ENCODE data around the gene CARD18. TPM values are rescaled to one million over a fixed set of nuclear protein-coding genes. Genes with fewer than 3 reads are reported as not detected.
"Not testable (repeated sequence)": the region's sequence is repeated elsewhere in the genome, so short reads cannot be mapped to it uniquely, and the experiment has no call there.

The CARD18 gene
- total RNA-seq, 1 donor from 2014 or later: not detected

DNA sequence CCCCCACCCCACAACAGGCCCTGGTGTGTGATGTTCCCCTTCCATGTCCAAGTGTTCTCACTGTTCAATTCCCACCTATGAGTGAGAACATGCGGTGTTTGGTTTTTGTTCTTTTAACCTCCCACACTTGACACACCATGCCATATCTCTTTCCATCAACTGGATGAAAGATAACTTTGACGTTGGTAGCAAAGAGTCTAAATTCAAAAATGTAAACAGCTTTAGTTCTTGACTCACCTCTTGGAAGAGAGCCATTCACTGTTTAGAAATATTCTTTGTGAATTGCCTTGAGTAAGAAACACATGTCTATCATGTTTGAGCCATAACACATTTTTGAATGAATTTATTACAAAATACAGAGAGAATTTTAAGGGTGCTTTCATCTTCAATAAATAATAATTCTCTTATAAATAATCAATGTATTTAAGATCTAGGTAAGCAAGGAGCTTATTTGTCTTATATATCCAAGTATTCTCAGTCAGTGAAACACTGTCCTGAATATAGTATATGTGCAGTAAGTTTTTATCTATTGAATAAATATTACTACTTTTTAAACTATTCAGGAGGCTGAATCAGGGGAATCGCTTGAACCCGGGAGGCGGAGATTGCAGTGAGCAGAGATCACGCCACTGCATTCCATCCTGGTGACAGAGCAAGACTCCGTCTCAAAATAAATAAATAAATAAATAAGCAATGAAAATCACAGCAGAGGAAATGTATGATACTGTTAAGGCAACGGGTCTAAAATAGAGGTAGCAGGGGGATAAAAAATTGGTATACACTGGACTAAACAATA, 6.7 kb downstream of the CARD18 start:
- no peak for DNase-seq (ENCODE audit: low read depth)

DNA sequence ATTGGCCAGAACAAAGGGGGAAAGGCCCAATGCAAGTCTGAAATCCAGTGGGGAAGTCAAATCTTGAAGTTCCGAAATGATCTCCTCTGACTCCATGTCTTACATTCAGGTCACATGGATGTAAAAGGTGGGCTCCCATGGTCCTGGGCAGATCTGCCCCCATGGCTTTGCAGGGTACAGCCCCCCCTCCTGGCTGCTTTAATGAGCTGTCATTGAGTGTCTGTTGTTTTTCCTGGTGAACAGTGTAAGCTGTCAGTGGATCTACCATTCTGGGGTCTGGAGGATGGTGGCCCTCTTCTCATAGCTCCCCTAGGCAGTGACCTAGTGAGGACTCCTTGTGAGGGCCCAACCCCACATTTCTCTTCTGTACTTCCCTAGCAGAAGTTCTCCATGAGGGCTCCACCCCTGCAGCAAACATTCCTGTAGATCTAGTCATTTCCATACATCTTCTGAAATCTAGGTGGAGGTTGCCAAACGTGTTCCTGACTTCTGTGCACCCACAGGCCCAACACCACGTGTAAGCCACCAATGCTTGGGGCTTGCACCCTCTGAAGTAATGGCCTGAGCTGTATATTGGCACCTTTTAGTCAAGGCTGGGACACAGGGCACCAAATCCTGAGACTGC, 9.3 kb downstream of the CARD18 start:
- DNase-seq (ENCODE audit: low read depth): no peak

DNA sequence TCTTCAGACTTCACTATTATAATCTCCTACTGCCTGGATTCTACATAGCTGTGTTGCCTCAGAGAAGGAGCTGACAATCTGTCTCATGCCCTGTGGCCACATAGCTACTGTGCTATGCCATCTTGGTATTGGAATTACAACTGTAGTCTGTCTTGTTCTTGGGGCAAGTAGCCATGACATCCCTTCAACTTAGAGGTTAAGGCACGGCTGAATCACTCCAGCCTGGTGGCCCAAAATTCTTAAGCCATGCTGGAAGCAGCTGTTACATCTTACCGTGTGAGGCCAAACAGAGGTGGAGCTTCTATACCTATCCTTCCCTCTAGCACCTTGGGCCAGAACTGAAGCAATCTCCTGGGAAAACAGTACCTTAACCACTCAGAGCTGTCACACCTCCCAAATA, 14.8 kb downstream of the CARD18 start:
- no peak for DNase-seq (ENCODE audit: low read depth)

DNA sequence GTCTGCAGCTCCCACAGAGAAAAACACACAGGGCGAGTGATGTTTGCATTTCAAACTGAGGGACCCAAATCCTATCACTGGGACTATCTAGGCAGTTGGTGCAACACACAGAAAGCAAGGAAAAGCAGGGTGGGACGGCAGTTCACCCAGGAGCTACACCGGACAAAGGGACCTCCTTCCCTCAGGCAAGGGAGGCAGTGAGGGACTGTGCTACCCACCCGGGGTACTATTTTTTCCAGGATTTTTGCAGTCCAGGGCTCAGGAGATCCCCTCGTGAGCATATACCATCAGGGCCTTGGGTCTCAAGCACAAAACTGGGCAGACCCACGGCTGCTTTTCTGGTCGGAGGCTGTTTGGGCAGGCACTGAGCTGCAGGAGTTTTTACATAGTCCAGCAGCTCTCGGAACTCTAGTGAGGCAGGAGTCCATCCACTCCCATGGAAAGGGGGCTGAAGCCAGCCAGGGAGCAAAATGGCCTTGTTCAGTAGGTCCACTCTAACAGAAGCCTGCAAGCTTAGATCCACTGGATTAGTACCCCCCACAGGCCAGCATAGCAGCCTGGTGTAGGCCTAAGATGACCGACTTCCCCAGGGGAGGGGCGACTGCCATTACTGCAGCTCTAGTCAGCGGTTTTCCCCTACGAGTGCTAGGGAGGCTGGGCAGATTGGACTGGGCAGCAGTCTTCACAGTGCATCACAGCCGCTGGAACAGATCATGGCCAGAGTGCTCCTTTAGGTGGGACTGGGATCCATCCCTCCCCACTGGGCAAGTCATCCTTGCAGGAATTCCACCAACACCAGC, 28.2 kb downstream of the CARD18 start:
- DNase-seq (ENCODE audit: low read depth): no peak

DNA sequence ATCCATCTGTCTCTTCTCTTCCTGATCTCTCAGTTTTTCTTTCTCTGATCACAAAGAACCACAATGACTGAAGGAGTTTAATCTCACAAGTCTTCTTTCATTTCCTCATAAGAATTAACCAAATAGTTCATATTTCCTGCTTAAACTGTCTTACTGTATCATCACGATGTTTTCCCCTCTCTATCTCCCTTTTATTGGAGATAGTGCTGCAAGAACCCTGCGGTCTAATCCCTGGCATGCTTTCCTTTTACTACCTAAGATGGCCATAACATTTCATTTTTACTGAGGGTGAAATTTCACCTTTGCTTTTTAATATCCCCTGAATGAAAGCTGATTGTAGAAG, 28.9 kb downstream of the CARD18 start:
- no peak for DNase-seq (ENCODE audit: low read depth)

DNA sequence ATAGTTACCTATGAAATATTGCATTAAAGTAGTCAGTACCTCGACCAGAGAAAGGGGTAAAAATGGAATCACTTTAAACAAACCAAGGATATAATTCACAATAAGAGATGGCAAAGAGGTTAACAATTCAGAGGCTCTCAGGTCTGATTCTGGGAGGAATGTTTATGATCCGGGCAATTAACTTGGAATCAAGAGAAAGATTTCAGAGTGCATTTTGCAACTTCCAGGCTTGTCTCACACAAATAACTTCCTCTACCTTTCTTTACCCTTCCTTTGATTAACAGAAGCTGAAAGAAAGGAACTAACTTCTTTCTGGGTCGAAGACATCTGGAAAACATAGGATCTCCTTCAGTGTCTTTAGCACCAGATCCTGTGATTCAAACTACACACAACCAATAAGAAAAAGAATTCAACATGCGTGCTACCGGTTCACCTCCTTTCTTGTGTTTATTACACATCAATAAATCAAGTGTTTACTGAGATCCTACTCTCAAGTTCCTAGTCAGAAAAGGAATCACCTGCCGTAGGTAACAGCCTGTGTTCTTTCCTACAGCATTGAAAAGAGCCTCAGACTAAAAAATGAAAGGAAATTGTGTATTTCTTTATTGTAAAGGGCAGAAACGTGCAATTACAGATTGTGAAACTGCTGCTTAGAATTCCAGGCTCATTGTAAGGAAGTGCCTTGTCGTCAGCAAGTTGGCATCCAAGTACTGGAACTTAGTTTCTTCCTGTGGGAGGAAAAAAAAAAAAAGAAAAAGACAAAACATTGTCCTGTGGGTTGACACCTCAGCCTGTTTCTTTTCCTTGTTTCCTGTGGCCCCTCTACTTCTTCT, 29.5 kb downstream of the CARD18 start:
- DNase-seq (ENCODE audit: low read depth): peak; percentile 69

DNA sequence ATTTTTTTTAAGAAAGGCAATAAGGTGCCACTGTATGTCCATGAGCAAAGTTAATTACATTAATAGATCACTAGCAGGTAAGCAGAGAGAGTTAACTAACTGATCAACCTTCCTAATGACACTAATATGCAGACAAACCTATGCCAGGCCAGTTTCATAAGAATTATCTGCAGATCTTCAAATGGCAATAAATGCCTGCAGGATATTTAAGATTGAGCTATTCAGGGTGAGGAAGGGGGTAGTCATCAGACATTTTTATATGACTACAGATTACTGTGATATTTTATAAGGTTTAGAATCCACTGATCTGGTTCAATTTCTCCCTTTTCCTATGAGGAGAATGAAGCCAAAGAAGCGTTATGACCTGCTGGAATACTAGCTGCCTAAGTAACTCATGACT, 30.2 kb downstream of the CARD18 start:
- DNase-seq (ENCODE audit: low read depth): no peak

DNA sequence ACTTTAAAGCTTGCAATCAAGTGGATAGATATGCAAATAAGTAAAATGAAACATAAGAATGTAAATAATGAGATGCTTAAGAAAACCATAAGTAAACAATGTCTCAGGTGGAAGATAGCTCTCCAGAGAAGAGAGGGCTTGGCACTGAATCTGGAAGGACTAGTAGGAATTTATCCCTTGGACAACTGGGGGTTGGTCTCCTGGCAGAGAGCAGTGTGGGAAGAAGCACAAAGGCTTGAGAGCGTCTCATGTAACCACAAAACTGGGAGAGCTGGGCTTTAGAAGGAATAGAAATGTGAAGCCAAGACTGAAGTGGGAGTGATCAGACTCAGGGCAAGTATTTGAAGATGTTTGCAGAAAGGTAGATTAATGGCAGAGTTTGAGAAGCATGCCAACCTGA, 31.3 kb downstream of the CARD18 start:
- no peak for DNase-seq (ENCODE audit: low read depth)

DNA sequence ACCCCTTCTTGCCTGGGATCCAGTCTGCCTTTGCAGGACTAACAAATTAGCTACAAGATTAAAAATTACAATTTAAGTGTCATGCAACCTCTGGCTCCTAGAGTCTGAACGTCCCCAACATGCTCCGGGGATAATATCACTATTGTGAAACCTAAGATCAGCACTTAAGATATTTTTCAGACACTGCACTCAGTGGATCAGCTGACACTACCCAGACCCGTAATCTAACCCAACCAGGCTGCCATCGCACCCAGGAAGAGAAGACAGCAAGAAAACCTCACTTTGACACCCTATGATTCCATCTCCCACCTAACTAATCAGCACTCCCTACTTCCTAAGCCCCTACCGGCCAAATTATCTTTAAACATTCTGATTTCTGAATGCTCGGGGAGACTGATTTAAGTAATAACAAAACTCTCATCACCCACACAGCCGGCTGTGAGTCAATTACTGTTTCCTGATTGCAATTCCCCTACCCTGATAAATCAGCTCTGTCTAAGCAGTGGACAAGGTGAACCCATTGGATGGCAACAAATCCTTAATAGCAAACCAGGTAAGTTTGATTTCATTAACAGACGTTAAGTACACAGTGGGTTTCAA, 32.2 kb downstream of the CARD18 start:
- not testable (repeated sequence) for DNase-seq (ENCODE audit: low read depth)

DNA sequence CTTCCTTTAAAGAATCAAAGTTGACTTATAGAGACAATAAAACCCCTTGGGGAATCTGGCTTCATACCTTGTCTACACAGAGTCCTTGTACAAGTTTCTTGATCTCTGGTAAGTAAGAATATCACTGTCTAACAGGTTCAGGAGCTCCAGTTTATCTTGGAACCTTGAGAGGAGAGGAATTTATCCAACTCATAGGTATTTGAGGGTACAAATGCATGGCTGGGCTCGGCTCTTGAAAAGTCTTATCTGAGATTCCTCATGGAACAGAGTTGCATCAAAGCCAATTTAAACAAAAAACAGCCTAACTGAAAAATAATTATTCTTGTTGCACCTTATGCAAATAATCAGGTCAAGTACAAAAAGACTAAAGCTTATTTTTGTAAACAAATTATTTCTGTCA, 33.4 kb downstream of the CARD18 start:
- DNase-seq (ENCODE audit: low read depth): no peak

DNA sequence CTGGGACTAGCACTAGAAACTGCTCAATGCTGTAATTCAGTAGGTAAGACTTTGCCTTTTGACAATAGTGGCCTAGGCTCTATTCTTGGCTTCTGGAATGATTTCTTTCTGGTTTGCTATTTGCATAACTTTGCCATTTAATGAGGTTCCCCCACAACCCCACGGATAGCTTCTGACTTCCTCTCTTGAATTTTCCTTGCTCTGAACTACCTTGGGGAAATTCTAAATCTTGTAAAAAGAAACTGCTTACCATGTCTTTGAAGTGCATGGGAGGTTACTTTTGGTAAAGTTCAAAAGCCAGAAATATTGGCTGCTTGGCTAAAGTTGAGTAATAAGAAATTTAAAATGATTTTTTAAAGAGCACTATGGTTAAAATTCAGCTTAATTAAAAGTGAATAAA, 35.3 kb downstream of the CARD18 start:
- no peak for DNase-seq (ENCODE audit: low read depth)

DNA sequence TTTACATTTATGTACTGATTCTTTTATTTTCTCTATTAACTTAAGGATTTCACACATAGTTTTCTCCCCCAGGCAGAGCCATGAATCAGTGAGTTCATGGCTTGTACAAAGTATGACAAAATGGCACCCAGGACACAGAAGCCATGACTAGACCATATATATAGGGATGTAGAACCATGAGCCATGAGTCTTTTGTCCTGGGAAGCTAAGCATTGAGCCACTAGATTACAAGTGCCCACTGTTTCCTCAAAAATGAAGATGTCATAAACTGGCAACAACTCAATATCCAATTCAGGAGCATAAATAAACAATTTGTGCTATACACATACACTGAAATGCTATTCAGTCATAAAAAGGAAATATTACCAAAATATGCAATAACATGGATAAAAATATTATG, 36.2 kb downstream of the CARD18 start:
- no peak for DNase-seq (ENCODE audit: low read depth)

DNA sequence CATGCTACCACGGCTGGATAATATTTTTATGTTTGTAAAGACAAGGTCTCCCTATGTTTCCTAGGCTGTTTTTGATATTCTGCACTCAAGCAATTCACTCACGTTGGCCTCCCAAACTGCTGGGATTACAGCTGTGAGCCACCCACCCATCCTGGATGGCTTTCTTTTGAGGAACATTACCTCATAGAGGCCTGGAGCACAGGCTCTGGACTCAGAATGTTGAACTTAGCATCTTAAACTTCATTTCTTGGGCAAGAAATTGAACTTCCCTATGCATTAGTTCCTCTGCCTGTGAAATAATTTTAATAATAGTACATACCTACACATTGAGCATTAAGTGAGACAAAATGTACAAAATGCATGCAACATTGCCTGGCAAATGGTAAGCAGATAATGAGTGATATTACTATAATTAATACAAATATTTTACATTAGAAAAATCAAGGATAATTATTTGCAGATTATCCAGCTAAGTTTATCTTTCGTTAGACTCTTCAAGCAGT, 37.4 kb downstream of the CARD18 start:
- DNase-seq (ENCODE audit: low read depth): not testable (repeated sequence)

DNA sequence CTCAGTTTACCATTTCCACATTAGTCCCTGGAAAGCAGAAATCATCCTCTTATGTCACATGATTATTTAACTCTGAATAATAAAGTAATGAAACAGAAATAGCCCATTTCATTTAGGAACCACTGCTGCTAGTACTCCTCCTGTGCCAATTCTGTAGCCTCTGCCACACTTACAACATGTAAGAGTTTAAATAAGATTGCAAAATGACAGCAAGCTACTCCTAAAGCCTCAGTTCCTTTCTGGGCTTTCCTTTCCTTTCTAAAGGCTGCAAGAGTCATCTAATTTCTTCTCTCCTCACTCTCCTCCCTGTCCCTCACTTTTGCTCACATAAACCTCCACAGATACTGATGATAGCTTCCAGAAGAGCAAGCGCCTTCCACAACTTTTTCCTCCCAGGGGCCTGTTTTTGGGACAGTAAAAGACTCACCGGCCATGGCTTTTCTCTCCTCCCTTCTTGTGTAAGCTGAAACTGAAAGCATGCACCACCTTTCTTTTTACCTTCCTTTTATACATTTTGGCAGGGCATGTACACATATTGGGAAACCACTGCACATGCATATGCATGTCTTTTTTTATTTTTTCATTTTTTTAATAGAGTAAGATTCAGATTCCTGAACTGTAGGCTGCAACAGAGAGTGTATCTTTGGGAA, 38.5 kb downstream of the CARD18 start:
- no peak for DNase-seq (ENCODE audit: low read depth)

DNA sequence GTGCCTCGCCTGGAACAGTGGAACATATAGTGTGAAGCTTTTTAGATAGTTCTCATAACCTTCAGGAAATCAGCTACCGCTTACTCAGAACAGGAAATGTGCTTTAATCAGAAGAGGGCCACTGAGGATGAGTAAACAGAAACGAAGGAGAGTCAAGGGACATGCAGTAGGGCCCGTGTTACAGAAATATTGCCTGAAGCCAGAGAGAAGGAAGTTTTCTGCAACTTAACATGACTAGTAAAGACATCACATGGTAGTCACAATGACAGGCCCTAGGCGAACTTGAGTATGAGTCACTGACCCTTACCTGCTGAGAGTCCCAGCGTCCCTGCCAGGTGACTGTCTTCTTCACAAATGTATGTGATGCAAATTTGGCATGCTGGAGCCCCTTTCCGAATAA, 39.4 kb downstream of the CARD18 start:
- no peak for DNase-seq (ENCODE audit: low read depth)

DNA sequence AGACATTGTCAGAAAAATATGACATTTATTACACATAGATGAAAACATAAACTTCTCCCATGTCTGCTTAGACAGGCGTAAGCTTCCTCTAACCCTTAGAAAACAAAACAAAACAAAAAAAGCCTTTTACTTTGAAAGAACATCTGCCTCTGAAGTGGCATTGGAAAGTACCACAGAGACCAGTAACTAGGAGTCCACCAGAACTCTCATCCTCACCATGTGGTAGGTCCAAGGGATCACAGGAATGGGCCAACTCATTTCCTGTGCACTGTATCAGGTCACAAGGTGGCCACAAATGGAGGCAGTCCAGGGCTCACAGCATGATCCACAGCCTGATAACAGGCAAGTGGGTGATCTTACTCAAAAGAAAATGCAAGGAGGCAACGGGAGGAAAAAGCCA, 40.0 kb downstream of the CARD18 start:
- not testable (repeated sequence) for DNase-seq (ENCODE audit: low read depth)

DNA sequence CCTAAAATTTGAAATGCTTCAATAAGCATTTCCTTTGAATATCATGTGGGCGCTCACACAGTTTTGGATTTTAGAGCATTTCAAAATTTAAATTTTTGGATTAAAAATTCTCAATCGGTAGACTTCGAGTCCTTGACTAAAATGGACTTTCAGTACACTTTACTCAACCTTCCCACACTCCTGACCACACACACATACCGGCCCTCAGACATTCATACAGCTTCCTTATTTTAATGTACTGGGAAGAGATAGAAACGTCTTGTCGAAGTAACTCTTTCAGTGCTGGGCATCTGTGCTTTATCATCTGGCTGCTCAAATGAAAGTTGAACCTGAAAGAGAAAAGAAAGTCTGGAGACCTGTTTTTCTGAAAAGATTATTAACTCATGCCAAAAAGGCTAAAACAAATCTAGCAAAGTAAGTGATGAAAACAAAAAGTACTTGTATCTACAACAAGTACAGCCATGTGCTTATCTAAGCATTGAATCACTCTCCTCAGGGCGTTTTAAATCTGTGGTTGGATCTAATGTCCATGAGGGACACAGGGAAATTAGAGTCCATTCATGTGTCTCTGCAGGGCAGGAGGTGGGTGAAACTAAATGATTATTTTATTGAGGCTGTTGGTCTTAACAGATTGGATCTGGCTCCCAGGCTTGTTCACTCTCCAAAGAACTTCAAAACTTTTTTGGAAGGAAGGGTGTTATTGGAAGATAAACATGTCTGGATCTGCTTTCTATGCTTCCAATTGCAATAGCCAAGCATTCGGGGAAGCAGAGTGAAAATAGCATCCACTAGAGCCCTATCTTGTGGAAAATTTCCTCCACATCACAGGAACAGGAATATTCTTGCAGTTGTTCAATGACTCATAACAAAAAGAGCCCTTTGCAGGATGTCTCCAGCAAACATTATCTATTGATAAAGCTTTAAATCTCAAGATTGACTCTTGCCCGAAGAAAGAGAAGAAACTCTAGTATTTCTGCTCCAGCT, 47.0 kb downstream of the CARD18 start:
- DNase-seq (ENCODE audit: low read depth): peak; percentile 50
